Esophagus (tissue), 2 donors: ENCODE results near the gene SH2D3C. TPM values are rescaled to one million over a fixed set of nuclear protein-coding genes. Genes with fewer than 3 reads are reported as not detected.
A peak's percentile ranks its signal among the peaks of the same experiment; 100 is the strongest.

Source experiments
- H3K27ac ChIP-seq, 2 donors: one replicate each; pipeline ENCODE4 v1.5.1; 2013; ENCODE audit warnings: low read depth in 2 of 2, mild to moderate bottlenecking in 2 of 2, inconsistent platforms in 1 of 2, low read length in 1 of 2, moderate library complexity in 1 of 2
- H3K27me3 ChIP-seq, 2 donors: one replicate each; pipeline ENCODE4 v1.6.1; 2013; ENCODE audit warnings: low read length in 2 of 2, control low read depth in 1 of 2, mild to moderate bottlenecking in 1 of 2; ENCODE audit not compliant: insufficient read depth in 2 of 2, control insufficient read depth in 1 of 2
- H3K36me3 ChIP-seq, 2 donors: one replicate each; pipeline ENCODE4 v1.6.1; 2013; ENCODE audit warnings: low read length in 1 of 2; ENCODE audit not compliant: control insufficient read depth in 2 of 2, insufficient read depth in 2 of 2
- H3K4me1 ChIP-seq, 2 donors: one replicate each; pipeline ENCODE4 v1.6.1; 2013; ENCODE audit warnings: low read length in 1 of 2; ENCODE audit not compliant: control insufficient read depth in 2 of 2, insufficient read depth in 2 of 2
- H3K4me3 ChIP-seq, 2 donors: one replicate each; pipeline ENCODE4 v1.5.1; 2013; ENCODE audit warnings: low read length in 2 of 2, mild to moderate bottlenecking in 2 of 2, low read depth in 1 of 2, moderate library complexity in 1 of 2
- H3K9me3 ChIP-seq, 2 donors: one replicate each; pipeline ENCODE4 v1.6.1; 2013; ENCODE audit warnings: mild to moderate bottlenecking in 2 of 2, low read depth in 1 of 2, low read length in 1 of 2, moderate library complexity in 1 of 2; ENCODE audit not compliant: control insufficient read depth in 2 of 2, insufficient read depth in 1 of 2
- WGBS, 2 donors: extraction: QIAGEN DNeasy Blood & Tissue Kit; methylation state at CpG; one replicate each; pipeline ENCODE4 v1.1.7; 2013; 5-methylcytosine and 5-hydroxymethylcytosine counted together
- polyA plus RNA-seq, 2 donors: library from polyadenylated mRNA; stranded (reverse); fragments of 200-250 nt; gene quantifications; one replicate each; pipeline ENCODE4 v1.2.3, GENCODE V29; 2013
- donor health status: healthy with polysubstance abuse.
- donor health status: Bipolar disorder and iron deficiency.

Gene SH2D3C
- polyA plus RNA-seq, 2 donors: 2.8 to 3.2 TPM

GRCh38 chr9:127815512-127816361 is 37.3 kb upstream of the SH2D3C start:
- Histone ChIP-seq H3K9me3 (no peaks in the 10 kb centered on the region), H3K4me3 (no peak overlapping the region), H3K27ac (no peak overlapping the region), H3K4me1 (peaks cover 2 to 3% of the 10 kb centered on the region in 2 donors), H3K27me3 (no peaks in the 10 kb centered on the region), H3K36me3 (peaks cover 23 to 40% of the 10 kb centered on the region in 2 donors)
- 87 to 89% methylated on average over 31 to 33 of the region's 33 CpGs for WGBS, 2 donors

- H3K36me3 ChIP-seq: peaks cover 23 to 46% of the 10 kb centered on the region in 2 donors
- 87 to 91% methylated on average over 10 to 11 of the region's 11 CpGs for WGBS, 2 donors
- H3K4me1 ChIP-seq: peaks cover 2 to 10% of the 10 kb centered on the region in 2 donors
- no peak overlapping the region for H3K4me3 ChIP-seq
- no peaks in the 10 kb centered on the region for H3K27me3 ChIP-seq
- H3K9me3 ChIP-seq: no peaks in the 10 kb centered on the region
- no peak overlapping the region for H3K27ac ChIP-seq
Observed at GRCh38 chr9:127814619-127815511, 36.4 kb upstream of the SH2D3C start.

- Histone ChIP-seq H3K4me3 (no peak overlapping the region), H3K27ac (no peak overlapping the region), H3K36me3 (peaks cover 23 to 46% of the 10 kb centered on the region in 2 donors), H3K4me1 (peaks cover 4 to 14% of the 10 kb centered on the region in 2 donors), H3K27me3 (no peaks in the 10 kb centered on the region), H3K9me3 (no peaks in the 10 kb centered on the region)
- 74 to 76% methylated on average over 9 of the region's 9 CpGs for WGBS, 2 donors
Observed at GRCh38 chr9:127813686-127814226, 35.3 kb upstream of the SH2D3C start.

GRCh38 chr9:127812936-127813675 is 34.6 kb upstream of the SH2D3C start:
- WGBS, 2 donors: 90 to 93% methylated on average over 19 of the region's 19 CpGs
- no peaks in the 10 kb centered on the region for H3K27me3 ChIP-seq

GRCh38 chr9:127812011-127812410 is 33.5 kb upstream of the SH2D3C start:
- Histone ChIP-seq H3K4me1 (peaks cover 4 to 14% of the 10 kb centered on the region in 2 donors), H3K27me3 (no peaks in the 10 kb centered on the region), H3K9me3 (no peaks in the 10 kb centered on the region), H3K27ac (no peak overlapping the region), H3K36me3 (peaks cover 19 to 49% of the 10 kb centered on the region in 2 donors), H3K4me3 (no peak overlapping the region)
- WGBS, 2 donors: 91 to 94% methylated on average over 6 of the region's 6 CpGs

More at GRCh38 chr9:127812936-127813675, 34.6 kb upstream of the SH2D3C start:
- peaks cover 4 to 14% of the 10 kb centered on the region in 2 donors for H3K4me1 ChIP-seq
- H3K27ac ChIP-seq: no peak overlapping the region
- H3K36me3 ChIP-seq: peaks cover 23 to 49% of the 10 kb centered on the region in 2 donors
- H3K9me3 ChIP-seq: no peaks in the 10 kb centered on the region
- H3K4me3 ChIP-seq: no peak overlapping the region

GRCh38 chr9:127810378-127811187 is 32.1 kb upstream of the SH2D3C start:
- Histone ChIP-seq H3K27ac (peak overlapping the region; percentile 63 to 83), H3K27me3 (no peaks in the 10 kb centered on the region), H3K4me1 (peaks cover 4 to 14% of the 10 kb centered on the region in 2 donors), H3K36me3 (peaks cover 19 to 47% of the 10 kb centered on the region in 2 donors), H3K4me3 (no peak overlapping the region), H3K9me3 (no peaks in the 10 kb centered on the region)
- 93 to 94% methylated on average over 10 of the region's 10 CpGs for WGBS, 2 donors

GRCh38 chr9:127809540-127810377 is 31.3 kb upstream of the SH2D3C start:
- Histone ChIP-seq H3K4me1 (peaks cover 4 to 14% of the 10 kb centered on the region in 2 donors), H3K36me3 (peaks cover 16 to 43% of the 10 kb centered on the region in 2 donors), H3K9me3 (no peaks in the 10 kb centered on the region), H3K27me3 (no peaks in the 10 kb centered on the region), H3K27ac (peak overlapping the region; percentile 83 to 88), H3K4me3 (peak overlapping the region; percentile 29 to 30)
- 39 to 42% methylated on average over 32 to 56 of the region's 57 CpGs for WGBS, 2 donors

- Histone ChIP-seq H3K27ac (peak overlapping the region in 1 of 2 donors; percentile 23), H3K4me1 (peaks cover 6 to 18% of the 10 kb centered on the region in 2 donors), H3K9me3 (no peaks in the 10 kb centered on the region), H3K36me3 (peaks cover 13 to 42% of the 10 kb centered on the region in 2 donors), H3K27me3 (no peaks in the 10 kb centered on the region), H3K4me3 (no peak overlapping the region)
- WGBS, 2 donors: 61 to 67% methylated on average over 9 of the region's 9 CpGs
Observed at GRCh38 chr9:127809002-127809539, 30.6 kb upstream of the SH2D3C start.
